C4-2B (cell line): ENCODE results near the gene PPP2R2C.

Experiments used
- CTCF ChIP-seq: fragments of 450-650 bp; conservative IDR thresholded peaks from 2 replicates; pipeline ENCODE4 v1.5.1; 2017; ENCODE audit warnings: mild to moderate bottlenecking
- ZFX ChIP-seq: fragments of 450-650 bp; IDR thresholded peaks from 2 replicates; pipeline ENCODE4 v1.6.1; 2017

- TF ChIP-seq ZFX (no peak), CTCF (no peak)
Observed at GRCh38 chr4:6373541-6374410, 98.6 kb downstream of the PPP2R2C start.
